Neural progenitor cell (in vitro differentiated cells): ENCODE results near the gene PRKCH. TPM values are rescaled to one million over a fixed set of nuclear protein-coding genes. Genes with fewer than 3 reads are reported as not detected.

Experiments
- DNase-seq: peaks from one replicate; pipeline ENCODE4 v3.0.0-alpha.2; 2016; ENCODE audit warnings: low spot score
- H2AFZ ChIP-seq: fragments of 200-600 bp; sonication (generic); replicated peaks from 2 replicates; pipeline ENCODE4 v1.6.1; 2016; ENCODE audit warnings: antibody characterized with exemption
- H3F3A ChIP-seq: fragments of 200-600 bp; sonication (generic); 2 replicates; pipeline ENCODE4 v1.6.1; 2016; ENCODE audit warnings: antibody characterized with exemption, low read depth
- H3K27ac ChIP-seq: fragments of 200-600 bp; sonication (generic); 2 replicates; pipeline ENCODE4 v1.5.1; 2016; ENCODE audit warnings: mild to moderate bottlenecking
- H3K27me3 ChIP-seq: fragments of 200-600 bp; sonication (generic); 2 replicates; pipeline ENCODE4 v1.6.1; 2016; ENCODE audit warnings: mild to moderate bottlenecking, moderate library complexity
- H3K36me3 ChIP-seq: fragments of 200-600 bp; sonication (generic); 2 replicates; pipeline ENCODE4 v1.5.1; 2016
- H3K4me1 ChIP-seq: fragments of 200-600 bp; sonication (generic); 2 replicates; pipeline ENCODE4 v1.6.1; 2016; ENCODE audit warnings: mixed run types
- H3K4me2 ChIP-seq: fragments of 200-600 bp; sonication (generic); 2 replicates; pipeline ENCODE4 v1.6.1; 2016
- H3K4me3 ChIP-seq: fragments of 200-600 bp; sonication (generic); 2 replicates; pipeline ENCODE4 v1.5.1; 2016
- H3K79me2 ChIP-seq: fragments of 200-600 bp; sonication (generic); 2 replicates; pipeline ENCODE4 v1.6.1; 2016; ENCODE audit warnings: low read depth
- H3K9ac ChIP-seq: fragments of 200-600 bp; sonication (generic); 2 replicates; pipeline ENCODE4 v1.6.1; 2016
- H3K9me3 ChIP-seq: fragments of 200-600 bp; sonication (generic); 2 replicates; pipeline ENCODE4 v1.5.1; 2016; ENCODE audit warnings: low read depth
- H4K20me1 ChIP-seq: fragments of 200-600 bp; sonication (generic); 2 replicates; pipeline ENCODE4 v1.6.1; 2016; ENCODE audit warnings: low read depth
- H3K27ac Mint-ChIP-seq: 3 replicates; pipeline ENCODE4 v1.8.0; 2021; ENCODE audit warnings: mixed read lengths
- H3K27me3 Mint-ChIP-seq: 2 replicates; pipeline ENCODE4 v1.8.0; 2022; ENCODE audit warnings: low read depth, mild to moderate bottlenecking, inconsistent platforms, moderate library complexity, mixed read lengths; ENCODE audit not compliant: insufficient read depth
- H3K36me3 Mint-ChIP-seq: 3 replicates; pipeline ENCODE4 v1.8.0; 2021; ENCODE audit warnings: mixed read lengths
- H3K4me1 Mint-ChIP-seq: 3 replicates; pipeline ENCODE4 v1.8.0; 2021; ENCODE audit warnings: mixed read lengths
- H3K4me3 Mint-ChIP-seq: 3 replicates; pipeline ENCODE4 v1.8.0; 2021; ENCODE audit warnings: mild to moderate bottlenecking, moderate library complexity, mixed read lengths
- H3K9me3 Mint-ChIP-seq: 3 replicates; pipeline ENCODE4 v1.8.0; 2020; ENCODE audit warnings: mixed read lengths
- CTCF ChIP-seq: fragments of 200-600 bp; sonication (generic); IDR thresholded peaks from 2 replicates; pipeline ENCODE4 v1.5.1; 2017; ENCODE audit warnings: antibody characterized with exemption, mild to moderate bottlenecking
- EZH2 ChIP-seq: fragments of 200-600 bp; sonication (generic); IDR thresholded peaks from 2 replicates; pipeline ENCODE4 v1.6.1; 2017; ENCODE audit warnings: antibody characterized with exemption, mild to moderate bottlenecking, moderate library complexity
- EZH2phosphoT487 ChIP-seq: fragments of 200-600 bp; sonication (generic); IDR thresholded peaks from 2 replicates; pipeline ENCODE4 v1.6.1; 2017; ENCODE audit warnings: antibody characterized with exemption
- total RNA-seq: library from RNA; depleted of rRNA; stranded (reverse); fragments of >200 nt; gene quantifications from 2 replicates; pipeline ENCODE4 v1.2.3, GENCODE V29; 2015; ENCODE audit warnings: low replicate concordance

Gene PRKCH
- total RNA-seq, 1 donor from 2014 or later = 1.3 TPM

- peaks cover 33% of the 10 kb centered on the region for H3K4me1 Mint-ChIP-seq
- H3K4me3 Mint-ChIP-seq = no peak overlapping the region
- no peaks in the 10 kb centered on the region for H3K9me3 Mint-ChIP-seq
- no peak overlapping the region for H3K27ac Mint-ChIP-seq
- Histone ChIP-seq H3K4me3 (no peak overlapping the region), H2AFZ (no peak overlapping the region), H3K79me2 (no peaks in the 10 kb centered on the region), H3K9ac (no peak overlapping the region), H3K4me1 (peaks cover 10% of the 10 kb centered on the region), H3K27me3 (no peaks in the 10 kb centered on the region), H3K4me2 (no peak overlapping the region), H3K36me3 (no peaks in the 10 kb centered on the region), H4K20me1 (no peaks in the 10 kb centered on the region), H3F3A (no peaks in the 10 kb centered on the region), H3K9me3 (no peaks in the 10 kb centered on the region), H3K27ac (no peak overlapping the region)
- no peaks in the 10 kb centered on the region for H3K36me3 Mint-ChIP-seq
- DNase-seq = no peak
- TF ChIP-seq CTCF (no peak), EZH2phosphoT487 (no peak), EZH2 (no peak)
- H3K27me3 Mint-ChIP-seq = peaks cover 9% of the 10 kb centered on the region
Measured at GRCh38 chr14:61540931-61541330, 219.6 kb downstream of the PRKCH start.

GRCh38 chr14:61542848-61543790, 221.7 kb downstream of the PRKCH start:
- Histone ChIP-seq H3K79me2 (no peaks in the 10 kb centered on the region), H3K4me3 (no peak overlapping the region), H3K27ac (no peak overlapping the region), H3F3A (no peaks in the 10 kb centered on the region), H3K9me3 (no peaks in the 10 kb centered on the region), H3K36me3 (no peaks in the 10 kb centered on the region), H3K9ac (no peak overlapping the region), H3K4me1 (peaks cover 5% of the 10 kb centered on the region), H3K4me2 (no peak overlapping the region), H2AFZ (no peak overlapping the region), H4K20me1 (no peaks in the 10 kb centered on the region), H3K27me3 (no peaks in the 10 kb centered on the region)
- peaks cover 7% of the 10 kb centered on the region for H3K27me3 Mint-ChIP-seq
- no peaks in the 10 kb centered on the region for H3K9me3 Mint-ChIP-seq
- TF ChIP-seq EZH2phosphoT487 = no peak
- TF ChIP-seq CTCF = no peak
- no peak for TF ChIP-seq EZH2
- H3K27ac Mint-ChIP-seq = no peak overlapping the region
- no peak overlapping the region for H3K4me3 Mint-ChIP-seq
- H3K4me1 Mint-ChIP-seq = peaks cover 30% of the 10 kb centered on the region
- no peaks in the 10 kb centered on the region for H3K36me3 Mint-ChIP-seq
- DNase-seq = no peak

- no peaks in the 10 kb centered on the region for H3K9me3 ChIP-seq
- no peak overlapping the region for H3K4me2 ChIP-seq
- TF ChIP-seq EZH2 = no peak
- TF ChIP-seq EZH2phosphoT487 = no peak
- no peak for TF ChIP-seq CTCF
- H3K4me3 ChIP-seq = no peak overlapping the region
- DNase-seq = no peak
- H3K4me1 Mint-ChIP-seq = peaks cover 30% of the 10 kb centered on the region
- H3K27ac ChIP-seq = no peak overlapping the region
- no peaks in the 10 kb centered on the region for H3K36me3 ChIP-seq
- no peaks in the 10 kb centered on the region for H4K20me1 ChIP-seq
- no peak overlapping the region for H3K4me3 Mint-ChIP-seq
- H3K9me3 Mint-ChIP-seq = no peaks in the 10 kb centered on the region
- H2AFZ ChIP-seq = no peak overlapping the region
- no peaks in the 10 kb centered on the region for H3K27me3 ChIP-seq
- peaks cover 4% of the 10 kb centered on the region for H3K4me1 ChIP-seq
- peaks cover 7% of the 10 kb centered on the region for H3K27me3 Mint-ChIP-seq
- H3K27ac Mint-ChIP-seq = no peak overlapping the region
- H3K36me3 Mint-ChIP-seq = no peaks in the 10 kb centered on the region
- H3K79me2 ChIP-seq = no peaks in the 10 kb centered on the region
- H3F3A ChIP-seq = no peaks in the 10 kb centered on the region
- no peak overlapping the region for H3K9ac ChIP-seq
Measured at GRCh38 chr14:61543946-61544345, 222.6 kb downstream of the PRKCH start.
